ENCODE results near the gene CFAP58.
A peak's percentile ranks its signal among the peaks of the same experiment; 100 is the strongest.

GRCh38 chr10:104337985-104338735, 15.5 kb upstream of the CFAP58 start, which contains the start of gene ITPRIP:
- 0 out of 2 replicates have a peak, but pooled peaks have one; percentile 19 for TF ChIP-seq YY1 (IDR thresholded peaks at IDR 0.05; ENCODE audit: low read depth)
- TF ChIP-seq EP300 (IDR thresholded peaks at IDR 0.05; ENCODE audit: borderline replicate concordance) = no peak; the same call in 1 of the 2 replicates
